Activated T-helper 1 cell treated with Interleukin-2 at 50 U/mL for 16 hours (primary cell): ENCODE measurements around the gene MRPS2.
A peak's percentile ranks its signal among the peaks of the same experiment; 100 is the strongest.
"Not testable (repeated sequence)": the region's sequence is repeated elsewhere in the genome, so short reads cannot be mapped to it uniquely, and the experiment has no call there.

Experiments
- DNase-seq: peaks from one replicate; pipeline ENCODE4 v3.0.0-alpha.2; 2020; ENCODE audit warnings: low read depth

The MRPS2 gene

DNA sequence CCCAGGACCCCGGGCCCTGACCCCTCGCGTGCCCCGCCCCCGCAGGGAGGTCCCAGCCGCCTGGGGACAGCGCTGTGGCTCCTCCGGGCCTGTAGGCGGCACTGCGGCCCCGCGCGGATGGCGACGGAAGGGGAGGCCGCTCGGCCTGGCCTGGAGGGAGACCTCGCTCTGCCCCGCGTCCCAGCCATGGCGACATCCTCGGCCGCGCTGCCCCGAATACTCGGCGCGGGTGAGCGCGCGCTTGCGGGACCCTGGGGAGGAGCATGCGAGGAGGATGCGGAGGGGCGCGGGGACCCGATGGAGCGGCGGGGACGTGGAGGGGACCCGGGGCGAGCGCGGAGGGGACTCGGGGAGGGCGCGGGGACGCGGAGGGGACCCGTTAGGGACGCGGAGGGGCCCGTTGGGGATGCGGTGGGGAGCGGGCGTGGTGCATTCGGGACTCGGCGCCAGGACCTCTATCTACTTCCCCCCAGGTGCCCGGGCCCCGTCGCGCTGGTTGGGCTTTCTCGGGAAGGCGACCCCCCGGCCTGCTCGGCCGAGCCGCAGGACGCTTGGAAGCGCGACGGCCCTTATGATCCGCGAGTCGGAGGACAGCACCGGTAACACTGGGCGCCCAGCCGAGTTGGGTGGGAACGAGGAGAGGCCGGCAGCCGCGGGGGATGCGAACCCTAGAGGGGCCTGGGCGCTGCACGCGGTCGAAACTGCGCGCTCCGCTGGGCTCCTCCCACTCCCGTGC is at the start of gene MRPS2:
Gene MRPS2 (plus strand): TSS at position 158 of the 736 bp plus-strand sequence. CDS start 29 bp downstream, at position 187.
- DNase-seq: peak; percentile 78

DNA sequence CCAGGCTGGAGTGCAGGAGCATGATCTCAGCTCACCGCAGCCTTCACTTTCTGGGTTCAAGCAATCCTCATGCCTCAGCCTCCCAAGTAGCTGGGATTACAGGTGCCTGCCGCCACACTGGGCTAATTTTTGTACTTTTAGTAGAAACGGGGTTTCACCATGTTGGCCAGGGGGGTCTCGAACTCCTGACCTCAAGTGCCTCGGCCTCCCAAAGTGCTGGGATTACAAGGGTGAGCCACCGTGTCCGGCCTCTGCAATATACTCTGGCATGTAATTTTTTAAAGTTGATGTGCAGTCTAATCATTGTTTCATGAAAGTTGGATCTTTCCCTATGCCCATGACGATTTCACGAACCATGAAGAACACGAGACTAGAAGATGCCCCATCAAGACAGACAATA is 49.5 kb upstream of the MRPS2 start:
- no peak for DNase-seq

DNA sequence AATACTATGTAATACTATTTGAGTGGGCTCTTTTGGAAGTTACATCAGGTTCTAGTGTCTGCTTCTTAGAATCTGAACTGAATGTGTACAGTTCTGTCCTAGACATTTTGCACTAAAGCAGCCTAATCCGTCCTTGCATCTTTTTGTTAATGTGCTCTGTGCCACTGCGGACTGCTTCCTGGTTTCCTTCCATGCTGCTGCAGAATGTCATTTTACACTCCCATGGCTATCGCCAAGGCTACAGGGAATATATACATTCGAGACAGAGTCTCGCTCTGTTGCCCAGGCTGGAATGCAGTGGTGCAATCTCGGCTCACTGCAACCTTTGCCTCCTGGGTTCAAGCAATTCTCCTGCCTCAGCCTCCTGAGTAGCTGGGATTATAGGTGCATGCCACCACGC is 48.6 kb upstream of the MRPS2 start:
- not testable (repeated sequence) for DNase-seq

DNA sequence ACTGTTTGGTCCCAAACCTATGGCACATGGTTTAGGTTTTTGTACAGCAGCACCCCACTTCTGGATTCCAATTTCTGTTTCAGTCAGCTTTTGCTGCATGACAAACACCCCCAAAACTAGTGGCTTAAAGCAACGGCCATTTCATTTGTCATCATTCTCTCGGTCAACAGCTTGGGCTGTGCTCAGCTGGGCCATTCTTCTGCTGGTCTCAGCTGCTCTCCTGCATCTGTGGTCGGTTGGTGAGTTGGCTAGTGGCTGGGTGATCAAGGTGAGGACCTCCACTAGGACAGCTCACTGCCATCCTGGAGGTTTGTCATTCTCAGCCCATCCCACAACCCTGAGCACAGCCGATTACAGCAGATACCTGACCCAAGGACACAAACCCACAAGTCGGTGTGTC is 45.7 kb upstream of the MRPS2 start:
- DNase-seq: no peak

DNA sequence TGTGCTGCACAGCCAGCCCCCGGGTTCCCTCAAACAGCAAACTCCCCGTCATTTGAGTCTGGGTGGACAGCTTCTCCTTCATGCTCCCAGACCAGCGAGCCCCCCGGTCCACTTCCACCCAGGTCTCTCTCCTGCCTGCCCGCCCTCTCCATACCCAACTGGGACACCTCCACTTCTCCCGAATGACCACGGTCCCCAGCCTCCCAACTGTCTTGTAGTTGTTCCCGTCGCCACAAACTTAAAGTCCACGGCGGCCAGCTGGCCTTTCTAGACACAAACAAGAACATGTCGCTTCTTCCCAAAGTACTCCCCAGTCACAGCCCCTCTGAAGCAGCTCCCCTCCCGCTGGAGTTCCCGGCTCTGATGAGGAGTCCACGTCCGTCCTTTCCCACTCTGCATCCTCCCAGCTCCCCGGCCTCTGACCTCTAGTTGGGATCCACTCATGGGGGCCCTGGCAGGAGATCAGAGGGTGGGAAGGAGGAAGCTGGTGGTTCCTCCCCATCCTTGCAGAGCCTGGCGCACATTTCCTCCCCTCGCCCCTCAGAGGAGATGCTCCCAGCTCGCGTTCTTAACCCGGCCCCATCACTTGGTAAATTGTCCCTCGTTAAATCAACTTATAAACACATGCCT is 45.0 kb upstream of the MRPS2 start:
- DNase-seq: no peak

DNA sequence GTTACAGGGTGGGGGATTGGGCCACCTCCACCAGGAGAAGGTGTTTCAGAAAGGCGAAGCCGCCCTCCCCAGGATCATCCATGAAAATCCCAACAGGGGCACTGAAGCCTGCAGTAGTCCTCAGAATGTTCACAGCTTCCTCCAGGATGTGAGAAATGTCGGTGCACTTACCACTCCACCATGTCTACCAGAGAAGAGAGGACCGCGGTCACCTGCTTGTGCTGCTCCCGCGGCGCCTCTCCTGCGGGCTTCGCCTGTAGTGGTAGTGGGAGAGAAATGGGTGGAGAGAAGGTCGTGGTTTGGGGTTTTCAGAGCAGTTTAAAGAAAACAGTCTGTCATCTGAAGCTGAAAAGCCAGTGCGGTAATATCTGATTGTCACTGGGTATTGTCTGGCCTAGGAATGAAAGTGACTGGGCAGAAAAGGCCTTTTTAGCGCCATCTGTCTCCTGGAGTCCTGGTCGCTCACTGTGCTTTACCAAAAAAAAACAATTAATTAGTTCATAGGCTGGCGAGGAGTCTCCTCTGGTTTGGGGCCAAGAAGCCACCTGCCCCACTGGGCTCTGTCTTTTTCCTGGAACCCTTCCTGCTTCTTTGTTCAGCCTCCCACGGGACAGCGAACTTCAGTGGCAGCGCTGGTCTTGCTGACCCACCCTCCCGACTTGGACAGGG is 43.9 kb upstream of the MRPS2 start:
- no peak for DNase-seq

DNA sequence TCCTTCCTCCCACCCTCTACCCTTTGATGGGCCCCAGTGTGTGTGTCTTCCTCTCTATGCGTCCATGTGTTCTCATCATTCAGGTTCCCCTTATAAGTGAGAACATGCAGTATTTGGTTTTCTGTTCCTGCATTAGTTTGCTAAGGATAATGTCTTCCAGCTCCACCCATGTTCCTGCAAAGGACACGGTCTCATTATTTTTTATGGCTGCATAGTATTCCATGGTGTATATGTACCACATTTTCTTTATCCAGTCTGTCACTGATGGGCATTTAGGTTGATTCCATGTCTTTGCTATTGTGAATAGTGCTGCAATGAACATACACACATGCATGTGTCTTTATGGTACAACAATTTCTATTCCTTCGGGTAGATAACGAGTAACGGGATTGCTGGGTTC is 42.0 kb upstream of the MRPS2 start:
- not testable (repeated sequence) for DNase-seq

DNA sequence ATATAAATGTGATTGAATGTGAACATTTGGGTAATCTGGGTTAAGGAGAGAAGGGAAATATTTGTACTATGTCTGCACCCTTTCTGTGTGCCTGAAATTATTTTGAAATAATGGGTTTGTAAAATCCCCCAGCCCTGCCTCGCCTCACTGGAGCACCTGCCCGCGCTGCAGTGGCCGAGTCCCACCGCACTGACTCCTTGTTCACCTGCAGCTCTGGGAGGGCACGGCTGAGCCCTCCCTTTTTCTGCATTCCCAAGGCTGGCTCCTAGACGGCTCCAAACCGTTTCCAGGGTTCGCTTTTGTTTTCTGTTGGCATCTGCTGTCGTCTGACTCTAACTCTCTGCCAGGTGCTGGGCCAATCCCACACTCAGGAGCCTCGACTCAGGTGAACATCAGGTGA is 38.5 kb upstream of the MRPS2 start:
- DNase-seq: no peak

DNA sequence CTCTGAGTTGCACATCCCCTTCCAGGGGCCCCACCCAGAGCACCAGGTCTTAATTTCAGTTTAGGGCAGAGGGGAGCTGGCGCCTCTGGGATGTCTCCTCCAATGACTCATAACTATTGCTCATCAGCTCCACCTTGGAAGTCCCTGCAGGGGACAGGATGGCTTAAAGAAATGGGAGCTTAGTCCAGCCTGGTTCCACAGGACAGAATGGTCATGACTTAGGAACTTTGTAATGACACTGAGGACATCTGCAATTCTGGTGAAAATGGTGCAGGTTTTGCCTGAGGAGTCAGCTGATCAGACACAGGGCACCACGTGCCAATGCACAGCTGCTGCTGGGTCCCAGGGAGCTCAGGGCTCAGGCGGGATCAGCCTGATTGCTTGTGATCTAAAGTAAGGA is 37.3 kb upstream of the MRPS2 start:
- DNase-seq: no peak

DNA sequence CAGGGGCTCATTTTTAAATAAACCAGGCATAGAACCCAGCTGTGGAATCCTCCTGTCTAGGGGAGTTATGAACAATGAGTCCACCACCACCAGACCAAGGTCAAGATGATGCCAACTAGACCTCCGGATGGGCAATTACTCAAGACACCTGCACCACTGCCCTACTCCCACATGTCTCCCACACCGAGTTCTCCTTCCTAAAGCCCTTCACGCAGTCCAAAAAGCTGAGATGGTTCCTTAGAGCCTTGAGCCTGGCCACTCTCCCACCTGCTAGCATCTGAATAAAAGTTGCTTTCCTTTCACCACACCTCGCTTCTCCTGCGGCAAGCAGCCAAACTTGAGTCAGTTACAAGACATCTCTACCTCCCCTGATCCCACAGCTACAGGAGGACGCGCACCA is 36.3 kb upstream of the MRPS2 start:
- DNase-seq: no peak

DNA sequence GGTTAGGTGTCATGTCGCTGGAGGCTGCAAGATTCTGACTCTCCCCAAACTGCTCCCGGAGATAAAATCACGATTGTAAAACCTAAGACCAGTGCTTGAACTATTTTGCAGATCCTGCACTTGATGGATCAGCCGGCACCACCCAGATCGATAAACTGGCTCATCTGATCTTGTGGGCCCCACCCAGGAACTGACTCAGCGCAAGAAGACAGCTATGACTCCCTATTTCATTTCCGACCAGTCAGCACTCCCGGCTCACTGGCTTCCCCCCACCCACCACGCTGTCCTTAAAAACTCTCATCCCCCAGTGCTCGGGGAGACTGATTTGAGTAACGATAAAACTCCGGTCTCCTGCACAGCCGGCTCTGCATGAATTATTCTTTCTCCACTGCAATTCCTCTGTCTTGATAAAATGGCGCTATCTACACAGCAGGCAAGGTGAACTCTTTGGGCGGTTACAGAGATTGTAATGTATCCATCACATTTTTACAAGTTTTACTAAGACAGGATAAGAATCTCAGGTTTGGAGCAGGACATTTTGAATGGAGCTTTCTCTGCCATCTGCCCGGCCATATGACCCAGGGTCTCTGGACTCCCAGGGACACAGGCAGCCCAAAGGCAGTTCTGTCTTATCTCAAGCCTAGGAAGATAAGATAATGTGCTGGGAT is 31.5 kb upstream of the MRPS2 start:
- DNase-seq: peak; percentile 13

DNA sequence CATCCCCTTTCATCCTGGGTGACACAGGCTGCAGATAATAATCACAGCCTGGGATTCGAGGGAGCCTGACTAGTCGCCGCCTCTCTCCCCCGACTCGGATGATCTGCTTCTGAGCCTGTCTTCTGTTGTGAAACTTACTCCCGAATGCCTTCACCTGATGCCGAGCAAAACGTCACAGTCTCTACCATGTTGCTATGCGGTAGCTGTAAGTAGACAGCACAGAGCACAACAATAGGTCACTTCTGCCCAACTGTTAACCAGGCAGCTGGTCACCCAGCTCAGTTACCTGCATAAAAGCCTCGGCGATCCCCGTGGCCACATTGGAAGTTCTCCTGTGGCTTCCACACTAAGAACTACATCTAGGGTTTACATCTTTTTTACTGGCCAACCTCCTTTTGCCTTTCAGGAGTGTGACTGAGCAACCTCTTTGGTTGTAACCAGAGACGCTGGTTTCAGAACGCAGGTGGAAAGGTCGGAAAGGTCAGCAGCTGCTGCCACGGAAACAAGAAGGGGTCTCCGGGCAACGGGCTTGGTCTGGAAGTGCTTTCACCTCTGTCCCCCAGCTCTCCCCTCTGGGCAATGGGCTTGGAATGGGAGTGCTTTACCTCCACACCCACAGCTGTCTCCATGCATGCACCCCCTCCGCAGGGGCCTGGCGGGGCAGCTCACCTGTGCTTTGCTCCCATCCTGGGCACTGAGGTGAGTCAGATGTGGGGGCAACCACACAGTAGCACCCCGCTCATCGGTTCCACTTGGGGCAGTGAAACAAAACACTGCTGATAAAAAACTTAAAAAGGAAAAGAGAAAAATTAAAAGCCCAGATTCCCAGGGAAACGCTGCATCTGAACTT is 28.5 kb upstream of the MRPS2 start:
- DNase-seq: no peak

DNA sequence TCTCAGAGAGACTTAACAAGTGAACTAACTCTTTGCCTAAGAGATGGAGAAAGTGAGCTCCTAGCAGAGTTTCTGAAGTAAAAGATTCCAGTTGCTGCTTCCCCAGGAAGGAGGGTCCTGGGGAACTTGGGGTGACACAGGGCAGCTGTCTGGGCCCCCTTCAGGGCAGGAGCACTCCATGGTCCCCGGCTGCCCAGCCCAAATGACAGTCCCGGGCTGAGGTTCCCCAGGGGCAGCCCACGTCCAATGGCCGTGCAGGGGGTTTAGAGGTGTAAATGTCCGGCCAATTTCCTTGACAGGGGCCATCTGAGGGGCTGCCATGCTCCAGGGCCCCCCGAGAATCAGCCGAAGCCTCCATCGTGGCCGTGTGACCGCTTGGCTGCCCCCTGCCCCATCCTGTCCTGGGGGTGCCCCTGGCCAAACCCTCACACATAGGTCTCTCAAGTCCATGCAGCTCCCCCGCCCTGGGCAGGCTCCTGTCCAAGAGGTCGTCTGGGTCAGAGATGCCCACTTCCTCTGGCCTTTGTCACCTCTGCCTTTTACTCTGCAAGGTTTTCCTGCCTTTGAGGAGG is 26.4 kb upstream of the MRPS2 start:
- DNase-seq: no peak

DNA sequence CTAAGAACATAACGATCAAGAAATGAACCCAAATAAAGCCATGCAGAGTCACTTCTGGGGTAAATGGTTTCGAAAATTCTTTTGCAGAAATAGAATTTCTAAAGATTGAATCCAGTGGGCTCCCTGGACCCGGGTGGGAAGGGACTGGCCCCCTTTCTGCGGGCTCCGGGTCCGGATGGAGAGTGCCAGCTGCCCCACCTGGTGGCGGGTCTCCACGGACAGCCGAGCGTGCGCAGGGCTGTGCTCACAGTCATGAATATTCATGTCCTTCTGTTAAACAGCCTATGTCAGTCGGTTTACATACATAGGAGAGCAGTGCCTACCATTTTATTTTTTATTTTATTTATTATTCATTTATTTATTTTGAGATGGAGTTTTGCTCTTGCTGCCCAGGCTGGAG is 25.6 kb upstream of the MRPS2 start:
- DNase-seq: no peak

DNA sequence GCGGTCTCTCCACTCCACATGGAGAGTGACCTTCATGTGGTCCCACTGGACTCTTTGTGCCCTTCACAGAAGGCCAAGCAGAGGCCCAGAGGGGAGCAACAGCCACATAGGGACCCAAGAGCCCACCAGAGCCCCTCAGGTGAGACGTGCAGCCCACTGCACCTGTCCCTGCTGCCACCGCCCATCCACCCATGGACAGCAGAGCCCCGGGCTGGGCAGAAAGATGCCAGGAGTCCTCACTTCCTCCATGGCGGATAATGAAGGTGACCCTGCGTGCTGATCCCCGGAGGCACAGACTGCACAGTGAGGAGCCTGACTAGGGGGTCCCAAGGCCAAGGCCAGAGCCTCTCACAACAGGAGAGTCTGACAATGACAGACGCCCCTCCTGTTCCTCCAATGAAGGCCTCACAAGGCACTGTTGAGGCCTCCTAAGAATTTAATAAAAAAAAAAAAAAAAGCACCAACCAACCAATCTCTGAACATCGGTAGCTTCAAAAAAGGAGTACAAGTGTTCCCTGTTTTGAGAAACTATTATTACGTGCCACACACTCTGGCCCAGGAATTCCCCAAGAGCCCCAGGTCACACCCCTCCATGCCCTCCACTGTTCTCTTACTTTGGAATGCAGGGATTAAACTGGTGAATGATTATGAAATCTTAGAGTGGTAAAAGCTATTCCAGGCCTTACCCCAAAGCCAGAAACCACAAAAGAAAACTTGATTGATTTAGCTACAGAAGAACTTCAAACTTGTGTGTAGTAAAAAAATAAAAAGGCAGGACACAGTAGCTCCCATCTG is 23.7 kb upstream of the MRPS2 start:
- DNase-seq: no peak

DNA sequence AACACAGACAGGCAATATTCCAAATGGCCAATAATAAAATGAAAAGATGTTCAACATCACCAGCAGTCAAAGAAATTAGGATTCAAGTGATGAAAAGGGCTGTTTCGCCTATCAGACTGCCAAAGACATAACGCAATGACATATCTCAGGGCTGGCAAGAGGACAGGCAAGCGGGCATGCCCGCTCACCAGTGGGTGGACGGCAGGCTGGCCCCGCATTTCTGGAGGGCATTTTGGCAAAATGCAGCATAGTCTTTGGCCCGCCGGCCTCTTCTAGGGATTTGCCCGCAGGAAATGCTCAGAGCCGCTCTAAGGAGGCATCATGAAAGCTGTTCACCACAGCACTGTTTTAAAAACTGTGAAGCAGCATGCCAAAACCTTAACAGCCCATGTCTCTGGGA is 22.3 kb upstream of the MRPS2 start:
- no peak for DNase-seq

DNA sequence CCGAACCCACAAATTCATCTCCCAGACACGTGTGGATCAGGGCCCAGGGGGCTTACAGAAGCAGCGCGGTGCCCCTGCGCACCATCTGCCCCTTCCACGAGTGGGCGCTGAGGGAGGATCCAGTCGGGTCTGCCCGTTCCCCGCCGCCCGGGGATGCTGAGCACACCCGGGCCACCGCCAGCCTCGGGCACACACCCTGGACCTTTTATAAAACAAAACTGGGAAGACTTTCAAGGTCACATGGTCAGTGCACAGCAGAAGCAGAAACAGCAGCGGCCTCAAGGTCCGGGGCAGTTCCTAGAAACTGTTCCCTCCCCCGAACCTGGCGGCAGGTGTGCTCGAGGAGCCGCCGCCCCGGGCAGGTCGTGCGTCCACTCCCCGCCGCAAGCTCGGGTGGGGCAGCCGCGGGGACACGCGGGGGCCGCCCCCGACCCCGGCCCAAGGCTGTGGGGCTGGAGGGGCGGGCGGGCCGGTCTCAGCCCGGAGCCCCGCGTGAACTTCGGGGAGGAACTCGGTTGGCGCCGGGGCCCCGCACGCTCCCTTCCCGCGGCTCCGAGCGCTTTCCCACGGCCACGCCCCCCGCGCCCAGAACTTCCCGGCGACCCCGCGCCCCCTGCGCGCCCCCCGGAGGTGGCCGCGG is 21.5 kb upstream of the MRPS2 start:
- DNase-seq: no peak

DNA sequence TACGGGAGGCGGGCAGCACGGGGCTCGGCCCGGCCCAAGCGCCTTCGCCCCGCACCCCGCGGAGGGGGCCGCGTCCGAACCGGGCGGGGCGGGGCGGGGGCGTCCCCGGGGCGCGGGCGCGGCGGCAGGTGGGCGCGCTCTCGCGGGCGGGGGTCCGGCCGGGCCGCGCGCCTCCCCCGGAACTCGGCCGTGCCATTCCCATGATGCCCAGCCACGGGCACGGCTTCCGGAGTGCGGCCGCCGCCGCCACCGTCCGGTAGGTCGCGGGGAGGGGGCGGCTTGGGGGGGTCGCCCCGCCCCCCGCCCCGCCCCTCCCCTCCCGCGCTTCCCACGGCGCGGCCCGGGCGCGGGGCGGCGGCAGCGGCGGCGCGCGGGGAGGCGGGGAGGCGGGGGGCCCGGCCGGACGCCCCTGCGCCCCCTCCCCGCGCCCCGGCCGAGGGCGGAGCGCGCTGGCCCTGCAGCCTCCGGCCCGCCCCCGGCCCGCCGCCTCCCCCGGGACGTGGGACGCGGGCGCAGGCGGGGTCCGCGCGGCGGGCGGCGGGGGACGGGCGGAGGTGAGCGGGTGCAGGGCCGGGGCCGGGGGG is 20.9 kb upstream of the MRPS2 start, which contains the start of gene PPP1R26:
Gene PPP1R26 (plus strand): TSS at position 314 of the 584 bp plus-strand sequence. CDS start 4,729 bp downstream, outside the sequence.
- DNase-seq: no peak

DNA sequence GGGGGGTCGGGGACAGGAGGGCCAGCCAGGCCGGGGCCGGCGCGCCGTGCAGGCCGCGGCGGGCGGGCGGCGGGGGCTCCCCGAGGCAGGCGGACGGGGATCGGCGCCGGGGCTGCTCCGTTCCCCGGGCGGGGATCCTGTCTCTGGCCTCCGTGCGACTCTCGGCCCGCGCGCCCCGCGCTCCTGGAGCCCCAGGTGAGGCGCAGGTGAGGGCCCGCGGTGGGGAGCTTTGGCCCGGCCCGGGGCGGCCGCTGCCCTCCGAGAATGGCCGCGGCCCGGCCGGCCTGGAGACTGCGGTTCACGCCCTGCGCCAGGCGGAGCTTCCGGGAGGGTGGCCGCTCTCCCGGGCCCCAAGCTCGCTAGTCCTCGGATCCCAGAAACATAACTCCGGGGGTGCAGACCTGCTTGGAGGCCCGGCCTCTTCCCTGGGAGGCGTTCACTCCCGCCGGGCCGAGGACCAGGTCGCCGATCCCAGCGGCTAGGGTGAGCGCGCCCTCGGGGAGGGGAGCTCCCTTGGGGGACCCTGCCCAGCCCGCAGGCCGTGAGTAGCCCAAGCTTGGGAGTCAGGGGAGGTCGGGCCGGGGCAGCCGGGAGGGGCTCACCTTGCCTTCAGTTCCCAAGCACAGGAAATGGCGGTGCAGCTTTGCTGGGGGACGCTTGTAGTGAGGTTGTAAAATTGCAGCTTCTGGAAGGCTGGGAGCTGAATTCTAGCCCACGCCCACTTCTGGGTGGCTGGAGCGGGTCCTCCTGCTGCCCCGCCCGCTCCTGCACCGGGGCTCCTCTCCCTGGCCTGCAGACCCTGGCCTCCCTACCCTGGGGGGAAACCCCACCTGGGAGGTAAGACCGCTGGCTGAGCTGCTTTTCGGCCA is 20.2 kb upstream of the MRPS2 start:
- no peak for DNase-seq
